SK-N-MC (cell line): ENCODE data around the gene ATP6AP1.

Experiments used
- EZH2 ChIP-seq: fragments of 200-600 bp; sonication (generic); IDR thresholded peaks from one replicate; pipeline ENCODE4 v1.6.1; 2017; ENCODE audit warnings: antibody characterized with exemption
- FOXP2 ChIP-seq: optimal IDR thresholded peaks from 2 replicates; pipeline ENCODE3; 2011; ENCODE audit warnings: mild to moderate bottlenecking, moderate library complexity; ENCODE audit not compliant: insufficient read depth; ENCODE audit errors: extremely low read length, control extremely low read depth
- POLR2AphosphoS5 ChIP-seq: IDR thresholded peaks from 2 replicates; pipeline ENCODE4 v1.6.1; 2012; ENCODE audit warnings: mild to moderate bottlenecking, low read depth, low read length, borderline replicate concordance

DNA sequence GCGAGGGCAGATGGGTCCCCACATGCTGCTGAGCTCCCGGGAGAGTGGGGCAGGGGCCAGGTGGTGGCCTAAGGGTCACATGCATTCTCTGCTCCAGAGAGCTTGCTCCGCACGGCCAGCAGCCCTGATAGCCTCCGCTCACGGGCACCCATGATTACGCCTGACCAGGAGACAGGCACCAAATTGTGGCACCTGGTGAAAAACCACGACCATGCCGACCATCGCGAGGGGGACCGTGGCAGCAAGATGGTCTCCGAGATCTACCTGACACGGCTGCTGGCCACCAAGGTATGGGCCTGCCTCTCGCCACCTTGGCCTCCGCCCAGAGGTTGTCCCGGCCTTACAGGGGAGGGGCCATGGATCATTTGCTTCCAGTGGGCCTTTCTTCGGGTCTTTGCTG lies 41.4 kb downstream of the ATP6AP1 start:
- TF ChIP-seq EZH2 (no peak), FOXP2 (no peak), POLR2AphosphoS5 (no peak)
